BJ (cell line): Measurements from ENCODE around the gene SPRYD3. TPM values are rescaled to one million over a fixed set of nuclear protein-coding genes. Genes with fewer than 3 reads are reported as not detected.

Experiments
- CTCF ChIA-PET: fragments of 350-600 bp; formaldehyde crosslinking; extraction: SDS; loops from one replicate; lab custom pipeline; 2021; ENCODE audit warnings: antibody characterized with exemption, inconsistent platforms; lab: Yijun Ruan, JAX
- POLR2A ChIA-PET: fragments of 300-600 bp; sonication (Branson Sonifier 250); formaldehyde crosslinking; extraction: SDS; loops from one replicate; lab custom pipeline; 2021; ENCODE audit warnings: antibody characterized with exemption; lab: Charles Lee
- DNase-seq: peaks from one replicate; pipeline ENCODE4 v3.0.0-alpha.2; 2011; ENCODE audit warnings: low read depth
- H3K27me3 ChIP-seq: 2 replicates; pipeline ENCODE4 v1.6.0; 2011; ENCODE audit warnings: low read length; ENCODE audit not compliant: control insufficient read depth, insufficient read depth
- H3K36me3 ChIP-seq: 2 replicates; pipeline ENCODE4 v1.5.1; 2011; ENCODE audit warnings: low read length; ENCODE audit not compliant: control insufficient read depth, insufficient read depth
- H3K4me3 ChIP-seq: 2 replicates; pipeline ENCODE4 v1.5.1; 2011; ENCODE audit warnings: low read depth, mild to moderate bottlenecking, control low read depth, low read length
- polyA plus RNA-seq: library from polyadenylated mRNA; depleted of rRNA; stranded (reverse); fragments of >200 nt; gene quantifications from 2 replicates; pipeline ENCODE4 v1.2.3, GENCODE V29; 2011
- TF ChIP-seq, protein P1 (sequence below): IDR thresholded peaks from 2 replicates; pipeline ENCODE4 v1.5.1; 2011; ENCODE audit warnings: low read depth, mild to moderate bottlenecking, control low read depth, inconsistent platforms, low read length, moderate library complexity; ENCODE audit not compliant: insufficient read depth

SPRYD3 gene
- polyA plus RNA-seq, 1 experiment = 48.0 TPM

DNA sequence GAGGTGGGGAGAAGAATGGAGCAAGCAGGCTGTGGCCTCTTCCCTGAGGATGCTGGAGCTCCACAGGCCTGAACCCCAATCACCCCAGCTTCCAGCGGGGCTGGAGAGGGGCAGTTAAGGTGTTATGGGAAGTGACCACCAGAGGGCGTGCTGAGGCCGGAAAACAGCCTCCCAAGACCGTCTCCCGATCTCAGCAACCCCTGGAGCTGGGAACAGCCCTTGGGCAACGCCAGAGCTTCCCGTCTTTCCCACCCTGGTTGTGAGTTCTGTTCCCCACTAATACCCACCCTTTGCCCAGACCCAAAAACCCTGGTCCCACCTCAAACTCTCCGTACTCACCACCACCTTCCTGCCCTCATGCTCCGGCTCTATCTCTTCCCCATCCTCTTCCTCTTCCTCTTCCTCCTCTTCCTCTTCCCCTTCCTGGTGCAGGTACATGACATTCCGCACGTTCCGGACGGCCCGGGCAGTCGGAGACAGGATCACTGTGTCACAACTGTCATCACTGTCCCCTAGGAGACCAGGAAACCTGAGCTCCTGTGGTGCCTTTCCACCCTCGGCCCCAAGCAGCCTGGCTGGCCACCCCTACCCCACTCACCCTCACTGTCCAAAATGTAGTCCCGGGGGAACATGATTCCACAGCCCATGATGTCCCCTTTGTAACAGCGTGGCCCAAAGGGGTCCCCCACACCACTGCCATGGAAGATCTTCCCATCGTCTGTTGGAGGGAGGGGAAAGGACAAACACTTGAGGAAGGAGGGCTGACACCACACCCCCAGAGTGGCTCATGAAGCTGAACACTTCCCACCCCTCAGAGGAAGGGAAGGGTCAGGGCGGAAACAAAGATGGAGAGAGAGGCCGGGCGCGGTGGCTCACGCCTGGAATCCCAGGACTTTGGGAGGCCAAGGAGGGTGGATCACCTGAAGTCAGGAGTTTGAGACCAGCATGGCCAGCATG lies 12.9 kb downstream of the SPRYD3 start:
- POLR2A ChIA-PET = interaction anchor here (1.1 to 1.6 kb wide), 4 partner anchors 13 to 34 kb away, joined by 3 to 6 read pairs (median 4); partner anchors contain the start of gene SPRYD3
- H3K27me3 ChIP-seq = no peaks in the 10 kb centered on the region
- TF ChIP-seq, protein P1, sequence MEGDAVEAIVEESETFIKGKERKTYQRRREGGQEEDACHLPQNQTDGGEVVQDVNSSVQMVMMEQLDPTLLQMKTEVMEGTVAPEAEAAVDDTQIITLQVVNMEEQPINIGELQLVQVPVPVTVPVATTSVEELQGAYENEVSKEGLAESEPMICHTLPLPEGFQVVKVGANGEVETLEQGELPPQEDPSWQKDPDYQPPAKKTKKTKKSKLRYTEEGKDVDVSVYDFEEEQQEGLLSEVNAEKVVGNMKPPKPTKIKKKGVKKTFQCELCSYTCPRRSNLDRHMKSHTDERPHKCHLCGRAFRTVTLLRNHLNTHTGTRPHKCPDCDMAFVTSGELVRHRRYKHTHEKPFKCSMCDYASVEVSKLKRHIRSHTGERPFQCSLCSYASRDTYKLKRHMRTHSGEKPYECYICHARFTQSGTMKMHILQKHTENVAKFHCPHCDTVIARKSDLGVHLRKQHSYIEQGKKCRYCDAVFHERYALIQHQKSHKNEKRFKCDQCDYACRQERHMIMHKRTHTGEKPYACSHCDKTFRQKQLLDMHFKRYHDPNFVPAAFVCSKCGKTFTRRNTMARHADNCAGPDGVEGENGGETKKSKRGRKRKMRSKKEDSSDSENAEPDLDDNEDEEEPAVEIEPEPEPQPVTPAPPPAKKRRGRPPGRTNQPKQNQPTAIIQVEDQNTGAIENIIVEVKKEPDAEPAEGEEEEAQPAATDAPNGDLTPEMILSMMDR = peak; percentile 81
- CTCF ChIA-PET = interaction anchor here (0.6 to 17.3 kb wide), 35 partner anchors 12 to 279 kb away, joined by 3 to 416 read pairs (median 4); partner anchors contain the start of genes AAAS, CSAD, IGFBP6 and SOAT2
- H3K36me3 ChIP-seq = peaks cover 25% of the 10 kb centered on the region
- no peak overlapping the region for H3K4me3 ChIP-seq
- DNase-seq = no peak

DNA sequence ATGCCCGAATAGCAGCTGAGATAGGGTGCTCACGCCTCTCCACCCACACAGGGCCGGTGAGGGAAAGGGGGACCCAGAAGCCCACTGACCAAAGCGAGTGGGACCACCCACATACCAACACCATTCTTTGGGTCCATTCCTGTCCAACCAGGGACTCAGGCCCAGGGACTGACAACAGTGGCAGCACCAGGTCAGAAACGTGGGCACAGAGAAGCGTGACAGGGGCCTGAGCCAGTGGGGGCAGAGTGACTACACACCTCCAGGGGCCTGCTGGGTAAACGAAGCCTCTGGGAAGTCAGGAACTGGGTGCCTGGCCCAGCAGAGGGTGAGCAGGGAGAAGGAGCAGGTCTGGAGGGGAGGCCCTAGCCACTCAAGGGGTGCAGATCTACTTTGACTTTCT lies 13.7 kb downstream of the SPRYD3 start:
- DNase-seq = no peak
- Histone ChIP-seq H3K27me3 (no peaks in the 10 kb centered on the region), H3K4me3 (no peak overlapping the region), H3K36me3 (peaks cover 32% of the 10 kb centered on the region)
- TF ChIP-seq, protein P1 = no peak
- POLR2A ChIA-PET = interaction anchor here (1.1 to 1.6 kb wide), 3 partner anchors 14 to 34 kb away, joined by 3 to 6 read pairs (median 4); partner anchors contain the start of gene SPRYD3
- CTCF ChIA-PET = interaction anchor here (0.6 to 17.3 kb wide), 28 partner anchors 13 to 257 kb away, joined by 3 to 416 read pairs (median 5); partner anchors contain the start of genes AAAS, CSAD, IGFBP6 and SOAT2

DNA sequence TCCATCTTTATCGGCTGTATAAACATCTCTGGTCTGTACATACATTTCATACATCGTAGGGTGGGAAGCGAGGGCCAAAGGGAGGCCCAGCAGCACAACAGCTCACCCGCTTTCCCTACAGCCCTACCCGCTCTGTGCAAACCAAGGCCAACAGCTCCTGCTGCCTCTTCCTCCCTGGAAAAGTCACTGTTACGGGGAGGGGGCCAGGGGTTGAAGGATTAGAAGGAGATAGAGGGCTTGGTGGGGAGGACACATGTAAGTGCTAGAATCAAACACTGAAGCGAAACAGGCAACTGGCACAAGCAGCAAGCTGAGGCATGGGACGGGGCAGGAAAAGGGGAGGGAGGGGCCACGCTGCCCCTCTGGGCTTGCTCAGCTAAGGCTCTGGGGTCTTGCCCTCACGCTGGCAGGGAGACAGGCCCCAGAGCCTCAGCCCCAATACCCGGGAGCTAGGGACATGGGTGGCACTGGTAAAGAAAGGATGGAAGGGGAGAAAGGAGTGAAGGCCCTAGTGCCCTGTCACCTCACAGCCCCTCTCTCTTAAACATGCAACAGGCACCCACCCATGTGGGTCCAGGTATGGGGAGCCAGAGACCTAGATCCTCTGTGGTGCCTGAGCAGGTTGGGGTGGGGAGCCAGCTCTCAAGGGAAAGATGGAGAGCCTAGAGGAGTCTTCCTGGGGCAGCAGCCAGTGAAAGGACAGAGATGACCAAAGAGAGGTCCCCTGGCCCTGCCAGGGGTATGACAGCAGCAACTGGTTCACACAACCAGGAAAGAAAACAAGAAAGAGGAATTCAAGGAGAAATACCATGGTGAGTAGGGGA lies 14.4 kb downstream of the SPRYD3 start:
- TF ChIP-seq, protein P1 = no peak
- Histone ChIP-seq H3K36me3 (peaks cover 38% of the 10 kb centered on the region), H3K4me3 (no peak overlapping the region), H3K27me3 (no peaks in the 10 kb centered on the region)
- ChIA-PET POLR2A (interaction anchor here (1.6 kb wide), 1 partner anchor 34 kb away, joined by 6 read pairs; no protein-coding TSS in a partner anchor), CTCF (interaction anchor here (0.6 to 17.3 kb wide), 20 partner anchors 8 to 221 kb away, joined by 3 to 416 read pairs (median 8); partner anchors contain the start of genes CSAD, IGFBP6, SOAT2 and SPRYD3)
- DNase-seq = no peak

DNA sequence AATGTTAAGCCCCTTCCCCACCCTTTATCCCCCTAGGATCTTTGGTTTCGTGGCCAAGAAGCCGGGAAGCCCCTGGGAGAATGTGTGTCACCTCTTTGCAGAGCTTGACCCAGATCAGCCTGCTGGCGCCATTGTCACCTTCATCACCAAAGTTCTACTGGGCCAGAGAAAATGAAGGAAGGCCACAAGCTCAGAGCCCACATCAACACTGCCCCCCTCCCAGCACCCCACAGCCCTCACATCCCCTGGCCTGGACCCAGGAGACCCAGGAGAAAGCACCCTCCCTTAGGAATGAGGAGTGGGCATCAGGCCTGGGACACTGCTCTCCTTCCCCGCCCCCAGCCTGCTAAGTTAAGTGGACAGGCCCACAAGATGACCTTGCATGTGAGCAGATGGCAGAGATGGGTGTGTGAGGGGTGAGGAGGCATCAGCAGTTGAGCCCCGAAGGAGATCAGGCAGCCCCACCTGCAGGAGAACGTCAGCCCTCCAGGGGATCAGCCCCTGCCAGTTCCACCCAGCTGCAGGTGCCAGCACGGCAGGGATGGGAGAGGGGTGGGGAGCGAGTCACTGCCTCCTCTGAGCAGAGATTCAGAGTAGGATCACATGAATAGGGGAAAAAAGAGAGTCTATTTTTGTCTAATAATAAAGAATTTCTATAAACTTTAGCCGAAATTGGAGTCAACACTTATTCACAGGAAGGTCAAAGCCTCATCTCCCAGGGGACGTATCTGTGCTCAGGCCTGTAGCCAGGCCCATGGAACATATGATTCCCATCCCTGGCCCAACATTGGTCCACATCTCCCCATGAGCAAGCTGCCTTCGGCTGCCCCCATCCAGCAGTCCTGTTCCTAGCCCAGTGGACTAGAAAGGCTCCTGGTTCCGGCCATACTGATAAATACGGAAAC lies 15.2 kb downstream of the SPRYD3 start:
- no peak overlapping the region for H3K4me3 ChIP-seq
- DNase-seq = no peak
- H3K27me3 ChIP-seq = no peaks in the 10 kb centered on the region
- POLR2A ChIA-PET = no interaction called here
- peaks cover 45% of the 10 kb centered on the region for H3K36me3 ChIP-seq
- CTCF ChIA-PET = interaction anchor here (0.8 to 17.3 kb wide), 8 partner anchors 9 to 134 kb away, joined by 4 to 416 read pairs (median 20); partner anchors contain the start of genes CSAD, IGFBP6, SOAT2 and TNS2
- TF ChIP-seq, protein P1 = no peak
